ENCODE results near the gene SRPX2. TPM values are rescaled to one million over a fixed set of nuclear protein-coding genes. Genes with fewer than 3 reads are reported as not detected.

SRPX2 gene, protein sequence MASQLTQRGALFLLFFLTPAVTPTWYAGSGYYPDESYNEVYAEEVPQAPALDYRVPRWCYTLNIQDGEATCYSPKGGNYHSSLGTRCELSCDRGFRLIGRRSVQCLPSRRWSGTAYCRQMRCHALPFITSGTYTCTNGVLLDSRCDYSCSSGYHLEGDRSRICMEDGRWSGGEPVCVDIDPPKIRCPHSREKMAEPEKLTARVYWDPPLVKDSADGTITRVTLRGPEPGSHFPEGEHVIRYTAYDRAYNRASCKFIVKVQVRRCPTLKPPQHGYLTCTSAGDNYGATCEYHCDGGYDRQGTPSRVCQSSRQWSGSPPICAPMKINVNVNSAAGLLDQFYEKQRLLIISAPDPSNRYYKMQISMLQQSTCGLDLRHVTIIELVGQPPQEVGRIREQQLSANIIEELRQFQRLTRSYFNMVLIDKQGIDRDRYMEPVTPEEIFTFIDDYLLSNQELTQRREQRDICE
- polyA plus RNA-seq (ENCODE audit: insufficient read length in 3 of 3) = 10 to 100 TPM in 2 of 3 donors, 1 to 10 TPM in 1; 9.9 to 12.0 (median 10.8) TPM

- no peak for DNase-seq (ENCODE audit: low read depth in 3 of 3, low spot score in 2 of 3)
Observed at GRCh38 chrX:100643956-100644860, at the start of gene SRPX2. Gene SRPX2, plus strand, starts transcription at chrX:100644199. Its CDS starts 2,124 bp downstream, at chrX:100646323.

GRCh38 chrX:100596601-100597000 lies 47.4 kb upstream of the SRPX2 start:
- no peak for DNase-seq (ENCODE audit: low read depth in 3 of 3, low spot score in 2 of 3)

GRCh38 chrX:100599456-100599855 lies 44.5 kb upstream of the SRPX2 start:
- no peak for DNase-seq (ENCODE audit: low read depth in 3 of 3, low spot score in 2 of 3)

DNA sequence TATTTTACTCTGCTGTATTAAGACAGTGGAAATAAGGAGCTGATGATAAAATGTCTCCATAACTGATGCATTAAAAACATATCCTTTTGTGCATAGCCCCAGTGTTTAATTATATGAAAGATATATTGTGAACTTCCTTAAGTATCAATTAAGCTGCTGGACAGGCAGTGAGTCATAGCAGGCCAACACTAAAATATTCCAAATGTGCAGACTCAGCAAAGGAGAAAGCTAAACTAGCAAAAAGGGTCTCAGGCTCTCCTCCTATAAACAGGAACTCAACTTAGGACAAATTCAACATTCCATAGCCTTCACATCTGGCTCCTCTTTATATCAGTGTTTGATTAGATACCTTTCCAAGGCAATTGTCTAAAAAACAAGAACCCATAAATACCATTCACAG lies 43.7 kb upstream of the SRPX2 start:
- DNase-seq (ENCODE audit: low read depth in 3 of 3, low spot score in 2 of 3) = no peak

- no peak for DNase-seq (ENCODE audit: low read depth in 3 of 3, low spot score in 2 of 3)
Observed at GRCh38 chrX:100600758-100601157, 43.2 kb upstream of the SRPX2 start.

- DNase-seq (ENCODE audit: low read depth in 3 of 3, low spot score in 2 of 3) = no peak
Observed at GRCh38 chrX:100606753-100607152, 37.2 kb upstream of the SRPX2 start.

GRCh38 chrX:100609591-100609990 lies 34.4 kb upstream of the SRPX2 start:
- DNase-seq (ENCODE audit: low read depth in 3 of 3, low spot score in 2 of 3) = no peak

DNA sequence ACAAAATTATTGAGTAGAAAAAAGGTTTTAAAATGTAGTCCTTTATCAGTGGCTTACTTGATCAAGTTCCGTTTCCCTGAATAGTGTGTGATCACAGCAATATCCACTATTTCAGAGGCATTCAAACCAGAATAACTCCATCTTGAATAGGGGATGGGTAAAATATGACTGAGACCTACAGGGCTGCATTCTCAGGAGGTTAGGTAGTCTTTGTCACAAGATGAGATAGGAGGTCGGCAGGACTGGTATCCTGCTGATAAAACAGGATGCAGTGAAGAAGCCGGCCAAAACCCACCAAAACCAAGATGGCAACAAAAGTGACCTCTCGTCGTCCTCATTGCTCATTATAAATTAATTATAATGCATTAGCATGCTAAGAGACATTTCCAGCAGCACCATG lies 32.0 kb upstream of the SRPX2 start:
- no peak for DNase-seq (ENCODE audit: low read depth in 3 of 3, low spot score in 2 of 3)

- DNase-seq (ENCODE audit: low read depth in 3 of 3, low spot score in 2 of 3) = peak in 1 of 3 donors; percentile 21
Observed at GRCh38 chrX:100615005-100615404, 29.0 kb upstream of the SRPX2 start.

GRCh38 chrX:100623001-100623400 lies 21.0 kb upstream of the SRPX2 start:
- no peak for DNase-seq (ENCODE audit: low read depth in 3 of 3, low spot score in 2 of 3)

GRCh38 chrX:100625985-100626491 lies 18.0 kb upstream of the SRPX2 start:
- DNase-seq (ENCODE audit: low read depth in 3 of 3, low spot score in 2 of 3) = no peak

DNA sequence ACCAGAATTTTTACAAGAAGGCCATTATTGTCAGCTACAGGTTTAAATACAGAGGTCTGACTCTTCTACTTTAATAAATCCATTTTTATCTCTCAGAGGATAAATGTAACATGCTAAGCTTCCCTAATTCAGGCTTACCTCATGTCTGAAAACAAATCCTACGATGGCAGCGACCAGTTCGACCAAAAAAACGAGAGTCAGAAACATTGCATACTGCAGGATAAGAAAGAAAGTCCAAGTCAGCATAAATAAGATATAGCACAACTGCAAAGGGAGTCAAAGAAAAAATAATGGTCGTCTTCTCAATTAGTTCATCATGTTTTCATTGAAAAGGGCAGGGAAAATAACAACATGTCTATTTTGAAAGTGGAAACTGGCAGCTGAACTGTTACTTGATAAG lies 9.0 kb upstream of the SRPX2 start:
- no peak for DNase-seq (ENCODE audit: low read depth in 3 of 3, low spot score in 2 of 3)

GRCh38 chrX:100635989-100636320 lies 8.0 kb upstream of the SRPX2 start:
- no peak for DNase-seq (ENCODE audit: low read depth in 3 of 3, low spot score in 2 of 3)

DNA sequence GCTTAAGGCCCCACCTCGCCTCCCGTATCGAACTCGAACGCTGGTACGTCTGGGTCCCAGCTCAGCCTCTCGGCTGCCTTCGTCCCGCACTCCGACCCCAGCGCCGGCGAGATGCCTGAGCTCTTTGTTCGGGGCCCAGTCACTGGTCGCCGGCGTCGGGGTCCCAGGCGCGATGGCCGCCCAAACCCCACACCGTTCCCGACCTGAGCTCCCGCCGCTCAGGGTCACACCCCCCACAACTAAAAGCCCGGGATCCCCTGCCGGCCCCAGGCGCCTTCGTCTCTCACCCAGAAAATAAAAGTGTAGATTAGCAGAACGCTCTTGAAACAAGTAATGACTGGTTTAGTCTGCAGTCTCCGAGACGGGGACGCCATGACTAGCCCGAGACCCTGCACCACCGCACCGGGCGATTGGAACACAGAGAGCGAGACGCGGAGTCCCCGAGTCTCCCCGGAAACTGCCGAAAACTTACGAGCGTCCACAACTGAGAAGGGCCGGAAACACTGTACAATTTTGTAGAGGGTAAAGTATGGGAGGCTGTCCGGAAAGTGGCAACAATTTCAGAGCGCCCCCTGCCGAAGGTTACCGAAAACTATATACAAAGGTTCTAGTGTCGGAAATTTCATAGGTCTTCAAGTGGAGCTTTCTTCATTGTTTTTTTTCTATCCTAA lies 7.5 kb upstream of the SRPX2 start, which contains the start of gene TSPAN6:
Gene TSPAN6, minus strand, starts transcription at position 486 of the 671 bp plus-strand sequence. Its CDS starts 112 bp downstream, at position 374.
- peak; percentile 66 to 84 (median 79) for DNase-seq (ENCODE audit: low read depth in 3 of 3, low spot score in 2 of 3)

DNA sequence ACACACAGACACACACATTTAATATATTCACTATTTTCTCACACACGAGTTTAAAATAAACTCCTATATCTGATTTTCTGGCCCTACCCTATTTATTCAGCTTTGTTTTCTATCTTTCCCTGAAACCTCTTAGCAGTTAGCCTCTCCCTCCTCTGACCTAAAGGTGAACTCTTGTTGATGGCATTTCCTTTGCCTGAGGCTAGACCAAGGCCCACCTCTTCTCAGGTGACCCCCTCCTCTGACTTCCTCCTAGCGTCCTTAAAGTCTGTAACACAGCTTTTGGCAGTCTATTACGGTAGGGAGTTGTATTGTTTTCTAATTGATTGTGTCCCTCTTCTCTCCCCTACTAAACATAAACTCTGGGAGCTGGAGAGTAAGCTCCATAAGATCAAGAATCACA lies 1.7 kb upstream of the SRPX2 start:
- no peak for DNase-seq (ENCODE audit: low read depth in 3 of 3, low spot score in 2 of 3)

GRCh38 chrX:100643212-100643611 lies 787 bp upstream of the SRPX2 start:
- no peak for DNase-seq (ENCODE audit: low read depth in 3 of 3, low spot score in 2 of 3)

DNA sequence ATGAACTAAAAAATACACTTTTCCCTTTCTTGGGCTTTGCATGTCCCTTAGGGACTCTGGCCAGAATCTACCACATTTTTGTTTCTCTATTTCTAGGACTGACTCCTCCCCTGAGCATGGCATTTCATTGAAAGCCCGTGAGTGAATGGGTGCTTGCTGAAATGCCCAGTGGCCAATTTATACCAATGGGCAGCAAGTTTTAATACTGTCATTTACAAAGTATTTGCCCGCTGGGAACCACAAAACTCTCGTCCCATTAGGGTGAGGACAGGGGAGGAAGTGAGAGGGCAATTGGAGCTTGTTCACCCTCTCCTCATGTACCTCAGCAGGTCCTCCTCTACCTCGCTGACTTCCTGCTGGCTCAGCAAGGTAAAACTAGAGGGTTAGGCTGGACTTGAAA lies 1.1 kb downstream of the SRPX2 start:
- no peak for DNase-seq (ENCODE audit: low read depth in 3 of 3, low spot score in 2 of 3)

DNA sequence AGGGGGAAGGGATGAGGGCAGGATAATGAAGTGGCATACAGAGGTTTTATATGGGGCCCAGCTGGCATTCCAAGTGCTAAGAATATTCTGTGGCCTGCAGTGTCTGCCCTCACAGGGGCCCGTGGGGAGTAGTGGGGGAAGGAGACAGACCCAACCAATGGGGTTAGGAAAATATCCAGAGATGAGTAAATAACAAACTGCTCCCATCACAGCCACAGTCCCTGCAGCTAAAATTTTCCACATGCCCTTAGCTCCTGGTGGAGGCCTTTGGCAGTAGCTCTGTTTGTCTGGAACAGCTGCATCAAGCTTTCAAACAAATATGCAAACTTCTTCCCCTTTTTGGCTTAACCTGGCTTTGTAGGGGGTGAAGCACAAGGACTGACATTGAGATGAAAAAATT lies 3.1 kb downstream of the SRPX2 start:
- DNase-seq (ENCODE audit: low read depth in 3 of 3, low spot score in 2 of 3) = no peak

- DNase-seq (ENCODE audit: low read depth in 3 of 3, low spot score in 2 of 3) = no peak
Observed at GRCh38 chrX:100647739-100648138, 3.7 kb downstream of the SRPX2 start.

Data from right renal cortex interstitium (tissue), 3 donors.